HEK293T (cell line): ENCODE measurements around the gene PPP1R1A.

Source experiments
- BHLHE40 ChIP-seq: fragments of 450-650 bp; IDR thresholded peaks from 2 replicates; pipeline ENCODE4 v1.6.1; 2016; ENCODE audit warnings: mild to moderate bottlenecking, moderate library complexity, borderline replicate concordance
- L3MBTL2 ChIP-seq: fragments of 450-650 bp; conservative IDR thresholded peaks from 2 replicates; pipeline ENCODE4 v1.6.1; 2016; ENCODE audit warnings: mild to moderate bottlenecking

GRCh38 chr12:54587315-54587873 lies 1.1 kb downstream of the PPP1R1A start:
- TF ChIP-seq L3MBTL2: no peak
- no peak for TF ChIP-seq BHLHE40
